SK-N-SH treated with all-trans-retinoic acid at 6 μM for 48 hours (cell line): ENCODE data around the gene ANKUB1.

Experiments used
- ATAC-seq: fragments of 200-7000 bp; cut with Tn5 transposase; 3 replicates; pipeline ENCODE4 v1.9.1; 2020; ENCODE audit warnings: mild to moderate bottlenecking, moderate library complexity
- ARNTL ChIP-seq: fragments of 450-650 bp; formaldehyde crosslinking; IDR thresholded peaks from 2 replicates; pipeline ENCODE4 v1.5.0; 2020; ENCODE audit warnings: low read depth, mild to moderate bottlenecking, moderate library complexity, borderline replicate concordance
- BACH2 ChIP-seq: fragments of 250-450 bp; sonication (Bioruptor Pico); IDR thresholded peaks from 2 replicates; pipeline ENCODE4 v1.9.0; 2021; ENCODE audit warnings: mild to moderate bottlenecking, borderline replicate concordance
- CSDC2 ChIP-seq: fragments of 250-450 bp; sonication (Bioruptor Pico); IDR thresholded peaks from 2 replicates; pipeline ENCODE4 v1.5.0; 2020; ENCODE audit warnings: mild to moderate bottlenecking, moderate library complexity
- ESRRG ChIP-seq: fragments of 250-450 bp; sonication (Bioruptor Pico); IDR thresholded peaks from 2 replicates; pipeline ENCODE4 v1.6.1; 2021; ENCODE audit warnings: mild to moderate bottlenecking
- GLIS3 ChIP-seq: fragments of 250-450 bp; sonication (Bioruptor Pico); IDR thresholded peaks from 2 replicates; pipeline ENCODE4 v1.5.0; 2020; ENCODE audit warnings: mild to moderate bottlenecking, moderate library complexity
- ISL1 ChIP-seq: fragments of 250-450 bp; sonication (Bioruptor Pico); IDR thresholded peaks from 2 replicates; pipeline ENCODE4 v2.1.2; 2022; ENCODE audit warnings: mild to moderate bottlenecking, moderate library complexity
- OSR1 ChIP-seq: fragments of 250-450 bp; sonication (Bioruptor Pico); IDR thresholded peaks from 2 replicates; pipeline ENCODE4 v1.8.0; 2022; ENCODE audit warnings: moderate library complexity, mild to moderate bottlenecking, inconsistent platforms
- RARB ChIP-seq: fragments of 250-450 bp; sonication (Bioruptor Pico); IDR thresholded peaks from 2 replicates; pipeline ENCODE4 v1.8.0; 2021; ENCODE audit warnings: mild to moderate bottlenecking, moderate library complexity
- SNAI2 ChIP-seq: fragments of 250-450 bp; sonication (Bioruptor Pico); IDR thresholded peaks from 2 replicates; pipeline ENCODE4 v1.5.0; 2020; ENCODE audit warnings: mild to moderate bottlenecking, moderate library complexity
- TCF4 ChIP-seq: fragments of 250-450 bp; sonication (Bioruptor Pico); IDR thresholded peaks from 2 replicates; pipeline ENCODE4 v1.8.0; 2021; ENCODE audit warnings: mild to moderate bottlenecking, moderate library complexity, borderline replicate concordance
- ZC3H10 ChIP-seq: fragments of 250-450 bp; sonication (Bioruptor Pico); IDR thresholded peaks from 2 replicates; pipeline ENCODE4 v1.5.1; 2021; ENCODE audit warnings: mild to moderate bottlenecking, moderate library complexity
- ZFP3 ChIP-seq: fragments of 250-450 bp; sonication (Bioruptor Pico); IDR thresholded peaks from 2 replicates; pipeline ENCODE4 v1.5.0; 2020; ENCODE audit warnings: mild to moderate bottlenecking, moderate library complexity
- ZFP30 ChIP-seq: fragments of 450-650 bp; formaldehyde crosslinking; IDR thresholded peaks from 2 replicates; pipeline ENCODE4 v1.5.0; 2022; ENCODE audit warnings: mild to moderate bottlenecking, moderate library complexity
- ZNF565 ChIP-seq: fragments of 450-650 bp; formaldehyde crosslinking; conservative IDR thresholded peaks from 2 replicates; pipeline ENCODE4 v1.5.0; 2020; ENCODE audit warnings: low read depth, mild to moderate bottlenecking, moderate library complexity
- ZNF70 ChIP-seq: fragments of 450-650 bp; formaldehyde crosslinking; IDR thresholded peaks from 2 replicates; pipeline ENCODE4 v1.5.0; 2020; ENCODE audit warnings: mild to moderate bottlenecking, moderate library complexity
- ZNF8 ChIP-seq: fragments of 450-650 bp; formaldehyde crosslinking; IDR thresholded peaks from 2 replicates; pipeline ENCODE4 v1.5.0; 2020; ENCODE audit warnings: mild to moderate bottlenecking, moderate library complexity
- TF ChIP-seq, protein P1 (sequence below): fragments of 250-450 bp; sonication (Bioruptor Pico); IDR thresholded peaks from 2 replicates; pipeline ENCODE4 v1.5.1; 2021; ENCODE audit warnings: mild to moderate bottlenecking, moderate library complexity
- TF ChIP-seq, protein P2 (sequence below): fragments of 250-450 bp; sonication (Bioruptor Pico); IDR thresholded peaks from 2 replicates; pipeline ENCODE4 v1.8.0; 2021; ENCODE audit warnings: low read depth, mild to moderate bottlenecking, moderate library complexity, borderline replicate concordance
- TF ChIP-seq, protein P3 (sequence below): fragments of 250-450 bp; sonication (Bioruptor Pico); IDR thresholded peaks from 2 replicates; pipeline ENCODE4 v1.8.0; 2020; ENCODE audit warnings: mild to moderate bottlenecking, moderate library complexity, borderline replicate concordance
- TF ChIP-seq, protein P4 (sequence below): fragments of 250-450 bp; sonication (Bioruptor Pico); IDR thresholded peaks from 2 replicates; pipeline ENCODE4 v1.5.1; 2020; ENCODE audit warnings: low read depth, mild to moderate bottlenecking, moderate library complexity
- TF ChIP-seq, protein P5 (sequence below): fragments of 250-450 bp; sonication (Bioruptor Pico); IDR thresholded peaks from 2 replicates; pipeline ENCODE4 v1.5.0; 2020; ENCODE audit warnings: mild to moderate bottlenecking, moderate library complexity

Gene ANKUB1

DNA sequence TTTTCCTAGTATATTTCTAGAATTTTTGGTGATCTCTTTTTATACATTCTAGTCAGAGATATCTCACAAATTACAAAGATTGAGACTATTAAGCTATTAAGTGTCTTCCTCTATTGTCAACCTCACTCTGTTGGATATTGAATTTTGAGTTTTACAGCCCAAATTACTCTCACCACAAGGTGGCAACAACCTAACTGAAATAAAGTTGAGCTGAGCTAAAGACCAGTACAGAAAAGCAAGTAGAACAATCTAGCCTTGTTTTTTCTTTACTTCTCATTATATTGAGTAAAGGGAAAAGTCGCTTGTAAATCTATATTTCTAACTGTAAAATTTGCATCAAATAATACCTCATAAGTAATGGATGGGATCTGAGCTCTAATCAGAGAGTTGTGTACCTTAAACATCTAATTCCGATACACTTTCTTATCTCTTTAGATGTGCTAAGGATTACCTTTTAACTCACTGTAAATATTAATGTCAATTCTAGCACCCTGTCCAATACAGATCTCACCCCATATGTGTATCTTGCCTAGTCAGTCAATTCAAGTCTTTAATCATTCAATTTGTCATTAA, 26.5 kb downstream of the ANKUB1 start:
- peak; percentile 87 for ATAC-seq

DNA sequence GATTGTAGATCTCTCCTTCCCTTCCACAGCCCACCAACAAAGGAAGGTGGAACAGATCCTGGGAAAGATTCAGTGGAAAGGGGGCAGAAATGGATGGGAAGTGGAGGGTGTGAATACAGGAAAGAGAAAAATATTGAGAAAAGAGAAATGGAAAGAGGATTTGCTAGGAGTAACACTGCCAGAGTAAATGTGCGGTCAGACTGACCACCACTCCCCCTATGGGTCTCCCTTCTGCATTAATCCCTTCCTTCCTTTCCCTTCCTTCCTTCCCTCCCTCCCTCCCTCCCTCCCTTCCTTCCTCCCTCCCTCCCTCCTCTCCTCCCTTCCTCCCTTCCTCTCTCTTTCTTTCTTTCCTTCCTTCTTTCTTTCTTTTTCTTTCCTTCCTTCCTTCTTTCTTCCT, 28.1 kb downstream of the ANKUB1 start:
- TF ChIP-seq ZC3H10 (CRISPR knock-in tag) = no peak
- no peak for ATAC-seq

More for the DNA sequence above, 26.5 kb downstream of the ANKUB1 start:
- TF ChIP-seq, protein P1, sequence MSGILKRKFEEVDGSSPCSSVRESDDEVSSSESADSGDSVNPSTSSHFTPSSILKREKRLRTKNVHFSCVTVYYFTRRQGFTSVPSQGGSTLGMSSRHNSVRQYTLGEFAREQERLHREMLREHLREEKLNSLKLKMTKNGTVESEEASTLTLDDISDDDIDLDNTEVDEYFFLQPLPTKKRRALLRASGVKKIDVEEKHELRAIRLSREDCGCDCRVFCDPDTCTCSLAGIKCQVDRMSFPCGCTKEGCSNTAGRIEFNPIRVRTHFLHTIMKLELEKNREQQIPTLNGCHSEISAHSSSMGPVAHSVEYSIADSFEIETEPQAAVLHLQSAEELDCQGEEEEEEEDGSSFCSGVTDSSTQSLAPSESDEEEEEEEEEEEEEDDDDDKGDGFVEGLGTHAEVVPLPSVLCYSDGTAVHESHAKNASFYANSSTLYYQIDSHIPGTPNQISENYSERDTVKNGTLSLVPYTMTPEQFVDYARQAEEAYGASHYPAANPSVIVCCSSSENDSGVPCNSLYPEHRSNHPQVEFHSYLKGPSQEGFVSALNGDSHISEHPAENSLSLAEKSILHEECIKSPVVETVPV = no peak
- TF ChIP-seq TCF4 (CRISPR knock-in tag) = no peak
- no peak for TF ChIP-seq RARB (CRISPR knock-in tag)
- TF ChIP-seq, protein P2, sequence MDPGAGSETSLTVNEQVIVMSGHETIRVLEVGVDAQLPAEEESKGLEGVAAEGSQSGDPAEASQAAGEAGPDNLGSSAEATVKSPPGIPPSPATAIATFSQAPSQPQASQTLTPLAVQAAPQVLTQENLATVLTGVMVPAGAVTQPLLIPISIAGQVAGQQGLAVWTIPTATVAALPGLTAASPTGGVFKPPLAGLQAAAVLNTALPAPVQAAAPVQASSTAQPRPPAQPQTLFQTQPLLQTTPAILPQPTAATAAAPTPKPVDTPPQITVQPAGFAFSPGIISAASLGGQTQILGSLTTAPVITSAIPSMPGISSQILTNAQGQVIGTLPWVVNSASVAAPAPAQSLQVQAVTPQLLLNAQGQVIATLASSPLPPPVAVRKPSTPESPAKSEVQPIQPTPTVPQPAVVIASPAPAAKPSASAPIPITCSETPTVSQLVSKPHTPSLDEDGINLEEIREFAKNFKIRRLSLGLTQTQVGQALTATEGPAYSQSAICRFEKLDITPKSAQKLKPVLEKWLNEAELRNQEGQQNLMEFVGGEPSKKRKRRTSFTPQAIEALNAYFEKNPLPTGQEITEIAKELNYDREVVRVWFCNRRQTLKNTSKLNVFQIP (CRISPR knock-in tag) = no peak

DNA sequence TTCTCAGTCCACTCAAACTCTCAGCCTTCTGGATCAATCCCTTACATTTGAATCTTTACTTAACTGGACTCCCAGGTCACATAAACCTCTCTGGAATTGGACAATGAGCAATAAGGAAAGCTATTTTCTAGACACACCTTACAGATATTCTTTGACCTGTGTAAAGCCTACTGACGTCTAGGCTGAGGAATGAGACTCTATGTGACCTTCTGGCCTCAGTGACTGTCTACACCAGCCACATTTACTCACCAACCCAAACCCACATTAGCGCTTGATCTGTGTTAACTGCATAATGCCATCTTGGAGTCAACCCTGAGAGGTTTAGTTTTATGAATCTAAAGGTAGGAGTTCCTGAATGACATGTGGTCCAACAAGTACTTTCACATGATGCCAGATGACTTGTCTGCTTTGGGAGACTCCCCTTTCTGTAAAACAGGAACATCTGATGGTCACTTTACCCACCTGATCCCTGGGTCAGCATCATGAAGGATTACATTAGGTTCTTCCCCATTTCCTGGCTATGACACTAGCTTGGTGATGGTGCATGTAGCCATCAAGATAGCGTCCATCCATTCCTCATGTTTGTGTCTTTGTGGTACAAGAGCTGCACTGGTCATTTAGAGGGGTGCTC, 28.7 kb downstream of the ANKUB1 start:
- TF ChIP-seq ESRRG (no peak), TCF4 (CRISPR knock-in tag) (no peak), OSR1 (CRISPR knock-in tag) (no peak), ZC3H10 (CRISPR knock-in tag) (no peak), ZNF8 (no peak), BACH2 (CRISPR knock-in tag) (no peak), ZNF565 (no peak), ARNTL (CRISPR knock-in tag) (no peak), RARB (CRISPR knock-in tag) (no peak), ZFP3 (no peak), ISL1 (CRISPR knock-in tag) (no peak), GLIS3 (no peak), ZFP30 (no peak)
- TF ChIP-seq, protein P2 (CRISPR knock-in tag) = no peak
- TF ChIP-seq, protein P3, sequence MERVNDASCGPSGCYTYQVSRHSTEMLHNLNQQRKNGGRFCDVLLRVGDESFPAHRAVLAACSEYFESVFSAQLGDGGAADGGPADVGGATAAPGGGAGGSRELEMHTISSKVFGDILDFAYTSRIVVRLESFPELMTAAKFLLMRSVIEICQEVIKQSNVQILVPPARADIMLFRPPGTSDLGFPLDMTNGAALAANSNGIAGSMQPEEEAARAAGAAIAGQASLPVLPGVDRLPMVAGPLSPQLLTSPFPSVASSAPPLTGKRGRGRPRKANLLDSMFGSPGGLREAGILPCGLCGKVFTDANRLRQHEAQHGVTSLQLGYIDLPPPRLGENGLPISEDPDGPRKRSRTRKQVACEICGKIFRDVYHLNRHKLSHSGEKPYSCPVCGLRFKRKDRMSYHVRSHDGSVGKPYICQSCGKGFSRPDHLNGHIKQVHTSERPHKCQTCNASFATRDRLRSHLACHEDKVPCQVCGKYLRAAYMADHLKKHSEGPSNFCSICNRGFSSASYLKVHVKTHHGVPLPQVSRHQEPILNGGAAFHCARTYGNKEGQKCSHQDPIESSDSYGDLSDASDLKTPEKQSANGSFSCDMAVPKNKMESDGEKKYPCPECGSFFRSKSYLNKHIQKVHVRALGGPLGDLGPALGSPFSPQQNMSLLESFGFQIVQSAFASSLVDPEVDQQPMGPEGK (CRISPR knock-in tag) = no peak
- TF ChIP-seq, protein P4, sequence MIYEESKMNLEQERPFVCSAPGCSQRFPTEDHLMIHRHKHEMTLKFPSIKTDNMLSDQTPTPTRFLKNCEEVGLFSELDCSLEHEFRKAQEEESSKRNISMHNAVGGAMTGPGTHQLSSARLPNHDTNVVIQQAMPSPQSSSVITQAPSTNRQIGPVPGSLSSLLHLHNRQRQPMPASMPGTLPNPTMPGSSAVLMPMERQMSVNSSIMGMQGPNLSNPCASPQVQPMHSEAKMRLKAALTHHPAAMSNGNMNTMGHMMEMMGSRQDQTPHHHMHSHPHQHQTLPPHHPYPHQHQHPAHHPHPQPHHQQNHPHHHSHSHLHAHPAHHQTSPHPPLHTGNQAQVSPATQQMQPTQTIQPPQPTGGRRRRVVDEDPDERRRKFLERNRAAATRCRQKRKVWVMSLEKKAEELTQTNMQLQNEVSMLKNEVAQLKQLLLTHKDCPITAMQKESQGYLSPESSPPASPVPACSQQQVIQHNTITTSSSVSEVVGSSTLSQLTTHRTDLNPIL (CRISPR knock-in tag) = no peak
- TF ChIP-seq, all 23 proteins: peak for 0

DNA sequence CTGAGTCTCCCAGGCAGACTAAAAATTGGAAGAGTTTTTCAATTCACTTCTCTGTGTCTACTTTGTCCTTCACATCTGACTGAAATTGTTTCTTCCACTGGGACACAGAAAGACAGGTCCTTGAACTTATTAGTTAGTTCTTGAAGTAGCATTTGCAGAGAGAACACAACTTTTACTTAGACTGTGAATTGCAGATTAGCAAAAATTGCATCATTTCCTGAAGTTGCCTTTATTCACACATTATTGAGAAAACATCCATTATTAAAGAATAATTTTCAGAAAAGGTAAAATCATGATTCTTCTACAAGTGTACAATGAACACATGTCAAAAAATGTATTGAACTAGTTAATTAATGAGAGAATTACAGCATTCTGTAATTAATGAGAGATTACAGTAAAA, 38.6 kb downstream of the ANKUB1 start:
- ATAC-seq = no peak
- TF ChIP-seq ESRRG (no peak), ISL1 (CRISPR knock-in tag) (no peak), SNAI2 (CRISPR knock-in tag) (no peak), ZNF565 (no peak), CSDC2 (CRISPR knock-in tag) (no peak), TCF4 (CRISPR knock-in tag) (no peak), OSR1 (CRISPR knock-in tag) (no peak), ZNF70 (CRISPR knock-in tag) (no peak)
- TF ChIP-seq, protein P4 (CRISPR knock-in tag) = no peak
- TF ChIP-seq, protein P1 = no peak
- TF ChIP-seq, protein P5, sequence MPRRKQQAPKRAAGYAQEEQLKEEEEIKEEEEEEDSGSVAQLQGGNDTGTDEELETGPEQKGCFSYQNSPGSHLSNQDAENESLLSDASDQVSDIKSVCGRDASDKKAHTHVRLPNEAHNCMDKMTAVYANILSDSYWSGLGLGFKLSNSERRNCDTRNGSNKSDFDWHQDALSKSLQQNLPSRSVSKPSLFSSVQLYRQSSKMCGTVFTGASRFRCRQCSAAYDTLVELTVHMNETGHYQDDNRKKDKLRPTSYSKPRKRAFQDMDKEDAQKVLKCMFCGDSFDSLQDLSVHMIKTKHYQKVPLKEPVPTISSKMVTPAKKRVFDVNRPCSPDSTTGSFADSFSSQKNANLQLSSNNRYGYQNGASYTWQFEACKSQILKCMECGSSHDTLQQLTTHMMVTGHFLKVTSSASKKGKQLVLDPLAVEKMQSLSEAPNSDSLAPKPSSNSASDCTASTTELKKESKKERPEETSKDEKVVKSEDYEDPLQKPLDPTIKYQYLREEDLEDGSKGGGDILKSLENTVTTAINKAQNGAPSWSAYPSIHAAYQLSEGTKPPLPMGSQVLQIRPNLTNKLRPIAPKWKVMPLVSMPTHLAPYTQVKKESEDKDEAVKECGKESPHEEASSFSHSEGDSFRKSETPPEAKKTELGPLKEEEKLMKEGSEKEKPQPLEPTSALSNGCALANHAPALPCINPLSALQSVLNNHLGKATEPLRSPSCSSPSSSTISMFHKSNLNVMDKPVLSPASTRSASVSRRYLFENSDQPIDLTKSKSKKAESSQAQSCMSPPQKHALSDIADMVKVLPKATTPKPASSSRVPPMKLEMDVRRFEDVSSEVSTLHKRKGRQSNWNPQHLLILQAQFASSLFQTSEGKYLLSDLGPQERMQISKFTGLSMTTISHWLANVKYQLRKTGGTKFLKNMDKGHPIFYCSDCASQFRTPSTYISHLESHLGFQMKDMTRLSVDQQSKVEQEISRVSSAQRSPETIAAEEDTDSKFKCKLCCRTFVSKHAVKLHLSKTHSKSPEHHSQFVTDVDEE = no peak

More for the DNA sequence above, 28.7 kb downstream of the ANKUB1 start:
- ATAC-seq = no peak
